Renal cortex interstitium (tissue), 11 donors: ENCODE results near the gene NLRP7. TPM values are rescaled to one million over a fixed set of nuclear protein-coding genes. Genes with fewer than 3 reads are reported as not detected.

Experiments
- DNase-seq, 11 donors: peaks; one replicate each; pipeline ENCODE4 v3.0.0-alpha.2; 2013; ENCODE audit warnings: low read depth in 9 of 11, low spot score in 4 of 11; ENCODE audit errors: extremely low read depth in 1 of 11
- polyA plus RNA-seq, 3 donors: library from polyadenylated mRNA; unstranded; fragments of 120-200 nt; gene quantifications; one replicate each; pipeline ENCODE4 v1.2.1, GENCODE V29; 2013; ENCODE audit not compliant: insufficient read length in 3 of 3

Gene NLRP7
- polyA plus RNA-seq, 3 donors = not detected

DNA sequence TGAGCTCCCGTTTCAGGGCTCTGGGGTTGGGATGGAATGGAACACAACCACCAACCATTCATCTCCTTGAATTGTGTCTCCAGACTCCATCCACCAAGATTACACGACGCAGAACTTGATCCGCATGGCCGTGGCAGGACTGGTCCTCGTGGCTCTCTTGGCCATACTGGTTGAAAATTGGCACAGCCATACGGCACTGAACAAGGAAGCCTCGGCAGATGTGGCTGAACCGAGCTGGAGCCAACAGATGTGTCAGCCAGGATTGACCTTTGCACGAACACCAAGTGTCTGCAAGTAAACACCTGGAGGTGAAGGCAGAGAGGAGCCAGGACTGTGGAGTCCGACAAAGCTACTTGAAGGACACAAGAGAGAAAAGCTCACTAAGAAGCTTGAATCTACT, 57.8 kb downstream of the NLRP7 start:
- no peak for DNase-seq

DNA sequence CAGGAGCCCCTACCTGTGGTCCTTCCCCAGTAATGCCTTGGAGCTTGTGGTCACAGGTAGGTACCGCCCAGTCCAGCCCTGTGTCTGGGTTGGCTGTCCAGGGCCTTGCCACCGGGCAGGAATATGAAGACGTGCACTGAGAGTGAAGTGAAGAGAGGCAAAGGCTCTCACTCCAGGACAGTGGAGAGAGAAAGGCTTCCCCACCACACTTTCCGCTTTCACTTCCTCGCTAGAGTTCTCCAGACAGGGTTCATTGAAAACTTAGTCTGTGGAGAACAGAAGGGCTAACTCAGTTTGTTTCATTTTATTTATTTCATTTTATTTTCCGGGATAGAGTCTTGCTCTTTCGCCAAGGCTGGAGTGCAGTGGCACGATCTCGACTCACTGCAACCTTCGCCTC, 59.1 kb downstream of the NLRP7 start:
- DNase-seq = no peak

DNA sequence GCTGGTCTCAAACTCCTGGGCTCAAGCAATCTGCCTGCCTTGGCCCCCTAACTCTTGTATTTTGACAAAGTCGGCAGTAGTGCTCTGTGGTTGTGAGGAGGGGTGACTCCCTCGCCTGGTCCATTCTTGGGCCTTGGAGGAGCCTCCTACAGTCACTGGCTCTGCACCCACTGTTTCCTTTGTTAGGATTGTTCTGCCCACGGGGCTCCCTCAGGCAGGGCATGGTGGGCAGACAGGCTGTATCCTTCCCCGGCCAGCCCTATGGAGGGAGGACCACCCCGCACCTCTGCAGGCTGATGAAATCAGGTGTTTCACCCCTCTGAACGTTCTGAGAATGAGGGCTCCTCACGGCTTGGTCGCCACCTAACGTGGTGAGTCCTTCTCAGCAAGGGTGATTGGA, 64.1 kb downstream of the NLRP7 start:
- no peak for DNase-seq

DNA sequence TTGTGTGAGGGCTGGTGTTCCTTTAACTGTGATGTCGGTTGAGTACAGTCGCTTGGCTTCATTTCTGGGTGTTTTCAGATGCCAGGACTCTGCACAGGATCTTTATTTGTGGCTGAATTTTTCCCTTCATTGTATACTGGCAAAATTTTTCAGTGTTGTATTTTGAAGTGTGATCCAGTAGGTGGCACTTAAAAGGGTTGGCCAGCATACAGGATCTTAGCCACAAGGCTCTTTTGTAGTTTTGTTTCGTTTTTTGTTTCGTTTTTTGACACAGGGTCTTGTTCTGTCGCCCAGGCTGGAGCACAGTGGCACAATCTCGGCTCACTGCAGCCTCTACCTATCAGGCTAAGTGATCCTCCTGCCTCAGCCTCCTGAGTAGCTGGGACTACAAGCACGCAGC, 64.6 kb downstream of the NLRP7 start:
- no peak for DNase-seq

DNA sequence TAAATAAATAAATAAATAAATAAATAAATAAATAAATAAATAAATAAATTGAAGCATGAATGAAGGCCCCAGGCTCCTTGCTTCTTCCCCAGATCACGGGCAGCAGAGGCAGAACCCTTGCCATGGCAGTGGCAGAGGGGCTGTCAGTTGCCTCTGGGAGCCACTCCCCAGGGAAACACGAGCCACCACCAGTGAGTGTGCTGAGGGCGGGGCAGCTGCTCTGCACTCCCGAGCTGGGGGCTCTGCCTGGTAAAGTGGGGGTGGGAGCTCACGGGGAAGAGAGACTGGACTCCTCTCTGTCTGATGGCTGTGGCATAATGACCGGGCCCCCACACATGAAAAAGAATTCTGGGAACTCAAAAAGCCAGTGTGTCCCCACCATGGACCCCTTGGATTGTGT, 65.4 kb downstream of the NLRP7 start:
- DNase-seq = no peak

DNA sequence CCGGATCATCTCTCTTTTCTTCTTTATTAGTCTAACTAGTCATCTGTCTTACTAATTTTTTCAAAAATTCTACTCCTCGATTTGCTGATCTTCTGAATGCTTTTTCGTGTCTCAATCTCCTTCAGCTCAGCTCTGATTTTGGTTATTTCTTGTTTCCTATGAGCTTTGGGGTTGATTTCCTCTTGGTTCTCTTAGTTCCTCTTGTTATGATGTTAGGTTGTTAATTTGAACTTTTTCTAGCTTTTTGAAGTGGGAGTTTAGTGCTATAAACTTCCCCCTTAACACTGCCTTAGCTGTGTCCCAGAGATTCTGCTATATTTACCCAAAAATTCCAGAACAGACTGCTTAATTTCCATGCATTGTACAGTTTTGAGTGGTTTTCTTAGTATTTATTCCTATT, 69.9 kb downstream of the NLRP7 start:
- DNase-seq = no peak

DNA sequence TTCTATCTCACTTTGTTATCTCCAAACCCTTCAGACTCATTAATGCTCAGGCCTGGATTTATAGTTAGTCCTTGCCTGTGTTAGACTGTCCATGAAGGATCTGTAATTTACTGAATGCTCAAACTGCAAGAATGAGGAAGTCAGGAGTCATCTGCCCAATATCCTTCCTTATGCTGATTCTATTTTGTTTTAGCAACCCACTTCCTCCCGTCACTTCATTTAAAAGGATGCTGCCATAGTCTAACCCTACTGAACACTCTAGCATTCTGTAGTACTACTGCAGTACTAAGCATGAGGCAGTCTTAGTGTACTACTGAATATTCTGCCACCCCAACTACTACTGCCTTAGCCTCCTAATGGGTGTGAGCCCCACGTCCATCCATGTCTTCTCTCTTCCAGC, 71.8 kb downstream of the NLRP7 start:
- no peak for DNase-seq

DNA sequence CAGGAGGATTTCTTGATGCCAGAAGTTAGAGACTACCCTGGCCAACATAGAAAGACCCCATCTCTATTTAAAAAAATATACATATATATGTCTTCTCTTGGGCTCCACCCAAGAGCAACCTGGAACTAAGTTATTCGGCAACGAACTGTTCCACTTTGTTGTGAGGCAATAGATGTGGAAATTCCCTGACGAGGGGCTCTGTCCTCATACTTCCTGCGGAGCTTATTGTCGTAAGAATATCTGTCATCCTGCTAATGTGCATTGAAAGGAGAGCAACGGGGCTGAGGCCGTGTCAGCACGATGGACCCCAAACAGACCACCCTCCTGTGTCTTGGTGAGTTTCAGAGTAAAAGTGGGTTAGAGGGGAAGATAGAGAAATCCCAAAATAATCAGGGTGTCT, 73.3 kb downstream of the NLRP7 start, which contains the start of gene FCAR:
Gene FCAR (plus strand): TSS at position 246 of the 400 bp plus-strand sequence. CDS start 55 bp downstream, at position 301.
- no peak for DNase-seq

Other genes starting within 250 kb of the NLRP7 start
- gene KIR3DL3, start 223.1 kb downstream of the NLRP7 start, polyA plus RNA-seq = not detected
- gene KIR2DL3, start 209.0 kb downstream of the NLRP7 start, polyA plus RNA-seq = not detected
- under 1 TPM in 1 of 3 donors, not detected in 2; 0.12 TPM for gene KIR2DL1, start 177.7 kb downstream of the NLRP7 start, polyA plus RNA-seq
- not detected for gene KIR2DL4, start 143.9 kb downstream of the NLRP7 start, polyA plus RNA-seq
- gene KIR3DL1, start 131.1 kb downstream of the NLRP7 start, polyA plus RNA-seq = not detected
- gene KIR2DS4, start 114.9 kb downstream of the NLRP7 start, polyA plus RNA-seq = not detected
- gene KIR3DL2, start 97.1 kb downstream of the NLRP7 start, polyA plus RNA-seq = not detected
- under 1 TPM; 0.14 to 0.68 (median 0.25) TPM for gene FCAR, start 73.3 kb downstream of the NLRP7 start, polyA plus RNA-seq
- gene NCR1, start 41.4 kb downstream of the NLRP7 start, polyA plus RNA-seq = under 1 TPM in 2 of 3 donors, not detected in 1; 0.09 to 0.14 TPM
- 10 to 100 TPM in 2 of 3 donors, 1 to 10 TPM in 1; 6.4 to 22.0 (median 17.9) TPM for gene NLRP2, start 18.8 kb upstream of the NLRP7 start, polyA plus RNA-seq
- under 1 TPM; 0.37 to 0.68 (median 0.39) TPM for gene GP6, start 90.7 kb upstream of the NLRP7 start, polyA plus RNA-seq
- 10 to 100 TPM; 13.6 to 27.1 (median 15.9) TPM for gene RDH13, start 115.6 kb upstream of the NLRP7 start, polyA plus RNA-seq
- gene EPS8L1, start 128.3 kb upstream of the NLRP7 start, polyA plus RNA-seq = 10 to 100 TPM; 48.0 to 77.9 (median 61.6) TPM
- 100 to 1,000 TPM in 1 of 3 donors, 10 to 100 TPM in 2; 66.4 to 116 (median 95.8) TPM for gene PPP1R12C, start 170.1 kb upstream of the NLRP7 start, polyA plus RNA-seq
- 1 to 10 TPM; 2.7 to 7.0 (median 4.5) TPM for gene TNNT1, start 201.7 kb upstream of the NLRP7 start, polyA plus RNA-seq
- gene TNNI3, start 210.2 kb upstream of the NLRP7 start, polyA plus RNA-seq = 1 to 10 TPM; 3.4 to 3.7 (median 3.5) TPM
- 1 to 10 TPM; 6.6 to 9.9 (median 8.1) TPM for gene DNAAF3, start 219.1 kb upstream of the NLRP7 start, polyA plus RNA-seq
- under 1 TPM; 0.11 to 0.47 (median 0.44) TPM for gene SYT5, start 232.8 kb upstream of the NLRP7 start, polyA plus RNA-seq